ENCODE results near the gene SLC25A51.

Gene SLC25A51

GRCh38 chr9:37903647-37904444 lies at the start of gene SLC25A51:
TSS of gene SLC25A51 (minus strand) at chr9:37904127. CDS start at chr9:37888550, 15,577 bp downstream.
- peak; percentile 94 for DNase-seq

DNA sequence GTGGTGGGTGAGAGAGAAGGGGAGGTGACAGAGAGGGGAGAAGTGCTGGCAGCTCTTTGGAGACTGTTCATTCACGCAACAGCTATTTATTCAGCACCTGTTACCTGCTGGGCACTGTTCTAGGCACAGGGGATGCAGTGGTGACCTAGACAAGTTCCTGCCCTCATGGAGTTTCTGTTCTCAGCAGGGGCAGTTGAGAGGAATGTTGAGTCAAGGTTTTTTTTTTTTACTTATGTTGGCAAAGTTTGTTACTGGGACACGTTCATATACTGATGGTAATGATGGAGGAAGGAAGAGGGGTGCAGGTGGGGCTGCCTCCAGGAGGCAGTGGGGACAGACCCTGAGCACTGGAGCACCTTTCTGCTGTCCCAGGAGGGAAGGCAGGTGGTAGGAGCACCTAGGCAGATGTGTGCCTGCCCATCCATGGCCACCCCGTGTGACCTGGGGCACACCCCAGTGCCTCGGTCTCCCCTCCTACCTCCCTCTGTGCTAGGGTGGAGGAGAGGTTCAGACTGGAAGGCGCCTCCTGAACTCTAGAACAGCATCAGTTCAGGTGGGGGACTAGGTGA lies 49.4 kb upstream of the SLC25A51 start:
- no peak for DNase-seq

DNA sequence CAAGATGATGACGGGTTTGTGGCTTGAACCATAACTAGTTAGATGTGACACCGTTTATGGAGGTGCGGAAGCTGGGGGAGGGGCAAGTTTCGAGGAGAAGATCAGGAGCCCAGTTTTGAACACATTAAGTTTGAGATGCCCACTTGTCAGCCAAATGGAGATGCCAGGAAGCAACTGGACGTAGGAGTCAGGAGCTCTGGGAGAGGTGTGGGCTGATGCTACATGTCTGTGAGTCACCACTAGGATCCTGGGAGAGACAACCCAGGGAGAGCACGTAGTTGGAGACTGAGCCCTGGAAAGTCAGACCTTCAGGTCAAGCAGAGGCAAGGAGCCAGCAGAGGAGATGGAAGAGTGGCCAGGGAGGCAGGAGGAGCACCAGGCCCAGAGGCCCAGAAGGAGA lies 48.8 kb upstream of the SLC25A51 start:
- DNase-seq: no peak

DNA sequence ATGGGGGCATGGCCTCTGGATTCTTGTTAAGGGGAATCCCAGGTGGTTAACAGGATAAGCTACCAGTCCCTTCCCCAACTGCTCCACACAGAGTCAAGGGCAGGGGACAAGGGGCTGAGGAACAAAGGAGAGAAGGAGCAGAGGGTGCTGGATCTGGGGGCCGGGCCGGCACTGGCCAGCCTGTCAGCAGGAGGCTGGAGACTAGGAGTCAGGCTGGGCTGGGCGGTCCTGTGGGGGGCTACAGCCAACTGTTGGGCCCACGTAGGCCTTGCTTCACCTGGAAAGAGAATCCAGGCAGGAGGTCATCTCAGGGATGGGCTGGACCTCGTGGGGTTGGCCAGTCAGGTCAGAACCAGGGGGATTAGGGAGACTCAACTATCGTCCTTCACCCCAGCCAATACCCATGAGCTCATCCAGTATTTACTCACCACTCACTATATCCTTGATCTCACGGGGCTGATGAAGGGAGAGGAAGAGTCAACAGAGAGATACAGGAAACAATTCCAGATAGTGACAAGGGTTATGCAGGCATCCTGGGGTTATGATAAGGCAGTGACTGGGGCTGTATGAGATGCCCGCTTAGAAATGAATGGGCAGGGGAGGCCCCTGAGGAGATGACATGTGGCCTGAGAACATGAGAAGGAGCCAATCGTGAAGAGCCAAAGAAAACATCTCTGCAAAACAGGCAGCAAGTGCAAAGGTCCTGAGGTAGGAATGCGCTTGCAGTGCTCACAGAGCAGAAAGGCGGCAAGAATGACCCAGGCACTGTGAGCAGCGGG lies 47.9 kb upstream of the SLC25A51 start:
- DNase-seq: no peak

DNA sequence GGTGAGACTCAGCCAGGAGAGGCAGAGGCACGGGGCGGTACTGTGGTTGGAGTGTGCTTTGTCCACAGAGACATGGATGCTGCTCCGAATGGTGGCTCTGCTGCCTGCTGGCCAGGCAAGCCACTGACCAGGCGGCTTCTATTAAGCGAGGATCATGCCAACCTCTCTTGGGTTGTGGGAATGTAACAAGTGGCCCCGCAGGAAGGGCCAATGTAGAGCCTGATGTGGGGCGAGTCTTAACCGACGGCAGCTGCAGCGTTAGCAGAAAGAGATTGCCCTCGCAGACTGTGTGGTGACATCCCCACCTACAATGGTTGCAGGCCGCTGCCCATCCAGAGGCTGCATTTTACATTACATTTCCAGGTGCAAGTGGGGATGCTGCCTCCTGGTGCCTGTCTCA lies 46.6 kb upstream of the SLC25A51 start:
- DNase-seq: no peak

GRCh38 chr9:37949576-37949975 lies 45.6 kb upstream of the SLC25A51 start:
- no peak for DNase-seq

- DNase-seq: no peak
Measured at GRCh38 chr9:37948417-37948980, 44.6 kb upstream of the SLC25A51 start.

DNA sequence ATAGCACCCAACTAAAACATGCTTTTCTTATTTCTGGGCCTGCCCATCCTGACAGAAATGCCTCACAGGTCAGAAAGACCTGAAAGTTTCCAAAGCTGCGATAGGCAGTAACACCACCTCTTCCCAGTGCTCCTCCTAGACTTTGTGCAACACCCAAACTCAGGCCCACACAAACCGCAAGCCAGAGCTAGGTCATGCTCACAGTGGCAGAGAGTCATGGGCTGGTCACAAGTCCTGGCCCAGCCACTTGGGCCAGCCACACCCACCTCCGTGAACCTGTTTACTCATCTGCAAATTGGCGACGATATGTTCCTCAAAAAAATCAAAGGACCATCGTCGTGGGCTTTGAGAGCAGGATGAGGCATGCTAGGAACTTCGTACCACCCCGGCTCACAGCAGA lies 44.0 kb upstream of the SLC25A51 start:
- peak; percentile 42 for DNase-seq

DNA sequence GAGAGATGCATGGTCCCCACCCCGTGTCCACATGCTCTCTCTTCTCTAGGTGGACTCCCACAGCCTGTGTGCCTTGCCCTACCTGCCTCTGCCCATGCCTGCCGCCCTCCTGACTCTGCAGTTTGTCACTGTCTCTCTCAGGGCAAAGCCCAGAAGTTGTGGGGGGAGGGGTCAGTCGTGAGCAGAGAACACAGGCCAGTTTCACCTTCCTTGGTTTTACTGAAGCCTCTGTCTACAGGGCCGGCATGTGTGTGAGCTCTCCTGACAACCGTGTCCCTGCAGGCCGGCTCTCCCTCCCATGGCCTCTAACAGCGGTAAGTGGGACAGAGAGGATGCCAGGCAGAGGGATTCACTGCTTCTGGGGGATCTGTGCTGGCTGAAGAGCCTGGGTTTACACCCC lies 43.5 kb upstream of the SLC25A51 start:
- DNase-seq: no peak

DNA sequence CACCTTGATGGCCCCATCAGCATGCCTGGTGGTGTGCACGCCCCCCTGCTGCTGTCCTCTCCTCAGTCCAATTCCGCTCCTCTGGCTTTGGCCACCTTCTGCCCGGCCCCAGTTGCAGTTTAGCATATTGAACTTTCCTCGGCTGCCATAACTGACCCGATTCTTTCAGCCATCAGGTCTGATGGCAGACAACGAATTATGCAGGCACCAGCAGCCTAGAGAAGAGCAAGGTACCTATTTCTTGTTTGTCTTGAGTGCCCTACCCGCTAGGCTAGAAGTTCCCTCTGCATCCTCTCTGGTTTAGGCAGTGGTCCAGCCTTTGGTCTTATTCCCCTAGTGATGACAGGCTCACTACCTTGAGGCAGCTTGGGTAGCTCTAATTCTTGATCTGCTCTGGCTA lies 43.0 kb upstream of the SLC25A51 start:
- DNase-seq: no peak

DNA sequence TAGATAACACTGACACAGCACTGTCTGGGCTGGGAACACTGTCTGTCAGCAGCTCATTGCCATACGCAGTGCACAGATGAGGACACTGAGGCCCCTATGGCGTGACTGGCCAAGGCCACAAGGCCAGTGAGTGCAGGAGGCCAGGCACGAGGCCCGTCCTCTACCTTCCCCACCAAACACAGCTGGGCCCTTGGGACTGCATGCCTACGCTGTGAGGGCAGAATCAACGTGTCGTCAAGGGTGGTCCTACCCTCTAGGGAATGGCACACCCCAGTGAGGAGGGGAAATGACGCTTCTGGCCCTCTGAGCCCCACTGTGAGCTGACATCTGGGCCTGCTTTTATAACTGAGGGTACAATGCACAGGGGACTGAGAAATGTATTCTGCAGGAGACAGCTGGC lies 42.1 kb upstream of the SLC25A51 start:
- DNase-seq: no peak

- no peak for DNase-seq
Measured at GRCh38 chr9:37944671-37945481, 40.9 kb upstream of the SLC25A51 start.

DNA sequence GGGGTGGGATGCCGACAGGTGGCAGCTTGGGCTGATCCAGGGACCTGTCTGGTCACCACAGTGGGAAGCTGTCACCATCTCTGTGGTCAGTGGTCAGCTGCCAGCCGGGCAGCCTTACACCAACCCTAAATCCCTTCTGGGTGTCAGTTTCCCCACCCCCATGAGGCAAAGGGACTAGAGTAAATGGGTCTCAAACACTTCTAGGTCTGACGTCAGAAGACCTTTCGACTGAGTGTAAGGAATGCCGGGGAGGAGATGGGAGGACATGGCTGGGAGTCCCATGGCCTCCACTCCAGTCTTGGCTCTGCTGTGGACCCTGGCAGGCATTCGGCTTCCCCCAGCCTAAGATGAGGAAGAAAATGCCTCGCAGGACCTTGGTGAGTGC lies 40.3 kb upstream of the SLC25A51 start:
- DNase-seq: no peak

DNA sequence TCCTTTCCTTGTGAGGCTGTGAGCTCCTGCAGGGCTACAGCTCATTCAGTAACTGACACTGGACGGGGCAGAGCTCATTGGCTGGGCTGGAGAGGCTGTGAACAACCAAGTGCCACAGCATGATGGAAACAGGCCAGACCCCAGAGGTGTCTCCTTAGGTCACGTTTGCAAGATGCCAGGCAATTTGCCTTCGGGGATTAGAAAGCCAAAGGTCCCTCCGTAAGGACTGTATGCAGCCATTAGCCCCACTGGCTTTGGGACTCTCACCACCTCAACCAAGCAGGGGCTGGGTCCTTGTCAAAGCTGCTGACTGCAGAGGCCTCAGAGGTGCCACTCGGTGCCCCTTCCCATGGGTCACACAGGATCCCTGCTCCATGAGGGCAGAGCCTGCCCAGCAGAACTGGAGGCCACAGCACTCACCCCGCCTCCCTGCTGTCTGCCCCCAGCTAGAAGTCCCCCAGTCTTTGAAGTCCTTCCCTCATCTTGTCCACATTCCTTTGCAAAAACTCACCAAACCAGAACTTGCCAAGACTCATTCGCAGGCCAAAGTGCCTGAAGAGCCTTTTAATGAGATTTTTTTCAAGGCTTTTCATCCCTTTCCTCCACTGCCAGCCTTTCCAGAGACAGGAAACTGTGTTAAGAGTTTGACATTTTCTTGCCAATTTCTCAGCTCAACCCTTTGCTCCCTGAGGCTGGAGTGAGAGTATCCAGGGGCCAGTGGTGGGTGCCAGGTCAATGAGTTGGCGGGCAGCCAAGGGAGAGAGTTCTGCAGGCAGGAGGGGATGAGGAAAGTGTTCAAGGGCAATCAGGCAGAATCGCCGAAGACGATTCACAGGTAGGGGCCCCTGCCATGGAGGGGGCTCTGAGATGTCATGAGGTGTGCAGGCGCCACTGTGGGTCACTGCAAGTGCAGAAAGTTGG lies 39.7 kb upstream of the SLC25A51 start:
- DNase-seq: no peak

DNA sequence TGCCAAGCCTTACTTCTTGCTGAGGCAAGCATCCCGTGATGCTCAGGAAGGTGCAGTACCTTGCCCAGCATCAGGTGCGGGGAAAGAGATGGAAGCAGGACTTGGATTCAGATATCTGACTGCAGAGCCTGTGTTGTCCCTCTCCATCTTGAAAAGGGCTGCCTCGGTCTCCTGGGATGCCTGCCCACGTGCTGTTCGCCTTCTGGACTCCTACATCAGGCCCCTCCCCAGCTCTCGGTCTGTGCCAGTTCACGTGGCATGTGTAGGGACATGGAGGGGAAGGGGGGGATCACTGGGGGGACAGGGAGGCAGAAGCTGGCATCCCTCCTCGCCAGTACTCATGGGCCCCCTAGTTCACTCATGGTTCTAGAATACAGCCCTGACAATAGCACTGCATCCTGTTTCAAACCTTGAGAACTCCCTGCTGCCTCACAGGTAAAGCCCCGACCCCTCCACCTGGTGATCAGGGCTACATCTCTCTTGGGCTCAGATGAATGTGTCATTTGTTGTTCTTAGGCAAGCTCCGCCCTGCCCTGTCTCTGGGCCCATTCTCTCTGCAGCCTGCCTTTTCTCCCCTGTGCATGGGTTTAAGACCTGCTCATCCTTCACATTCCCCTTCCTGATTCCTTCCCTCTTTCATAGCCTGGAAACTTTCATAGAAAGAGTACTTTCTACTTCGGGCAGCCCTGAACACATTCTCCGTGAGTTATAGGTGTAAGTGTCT lies 38.9 kb upstream of the SLC25A51 start:
- DNase-seq: no peak

DNA sequence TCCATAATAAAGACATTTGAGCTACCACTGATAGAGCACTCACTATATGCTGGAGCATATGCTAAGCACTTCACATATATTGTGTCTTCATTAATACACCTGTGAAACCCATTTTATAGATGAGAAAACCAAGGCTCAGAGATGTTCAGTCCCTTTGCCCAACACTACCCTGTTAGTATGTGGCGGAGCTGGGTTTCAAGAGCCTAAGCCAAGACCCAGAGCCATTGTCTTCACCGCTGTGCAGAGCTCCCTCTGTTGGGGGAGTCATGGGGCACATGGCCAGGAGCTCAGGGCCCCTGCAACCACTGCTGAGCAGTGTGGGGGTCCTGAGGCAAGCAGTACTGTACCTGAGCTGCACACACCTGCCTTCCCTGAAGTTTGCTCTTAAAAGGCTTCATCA lies 37.3 kb upstream of the SLC25A51 start:
- no peak for DNase-seq

DNA sequence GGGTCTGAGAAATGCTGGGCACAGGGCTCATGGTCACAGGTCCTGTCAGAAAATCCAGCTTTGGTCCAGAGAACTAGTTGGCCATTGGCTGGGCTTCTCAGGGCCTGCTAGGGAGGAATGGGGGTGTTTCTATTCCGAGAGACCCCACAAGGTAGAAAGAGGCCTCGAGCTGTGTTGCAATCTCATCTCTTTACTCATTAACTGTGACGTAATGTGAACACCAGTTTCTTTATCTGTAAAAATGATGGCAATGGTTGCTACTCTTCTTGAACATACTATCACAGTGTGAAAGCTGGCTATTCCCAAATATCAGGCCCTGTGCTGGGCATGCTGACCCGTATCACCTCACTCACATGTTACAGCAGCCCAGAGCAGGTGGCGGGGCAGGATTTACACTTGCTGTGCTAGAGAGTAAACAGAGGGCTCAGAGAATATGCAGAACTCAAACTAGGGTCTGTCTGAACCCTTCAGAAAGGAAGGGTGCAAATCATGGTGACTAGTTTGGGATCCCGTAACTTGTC lies 35.7 kb upstream of the SLC25A51 start:
- DNase-seq: no peak

- no peak for DNase-seq
Measured at GRCh38 chr9:37938121-37938891, 34.4 kb upstream of the SLC25A51 start.

- no peak for DNase-seq
Measured at GRCh38 chr9:37937366-37937765, 33.4 kb upstream of the SLC25A51 start.

DNA sequence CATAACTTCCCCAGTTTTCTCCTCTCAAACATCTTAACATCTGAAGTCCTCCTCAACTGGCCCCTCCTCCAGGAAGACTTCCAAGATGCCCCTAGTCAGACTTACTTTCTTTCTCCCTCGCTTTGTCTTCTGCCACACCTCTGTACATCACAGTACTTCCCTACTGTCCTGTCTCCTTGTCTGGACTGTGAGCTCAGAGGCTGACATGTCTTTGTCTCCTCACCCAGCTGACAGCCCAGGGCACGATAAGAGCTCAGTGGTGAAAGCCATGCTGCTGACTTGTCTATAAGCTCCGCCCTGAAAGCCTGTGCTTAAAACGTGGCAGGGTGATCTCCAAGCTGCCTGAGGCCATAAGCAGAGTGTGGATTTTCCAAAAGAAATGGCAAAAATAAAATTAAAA lies 33.0 kb upstream of the SLC25A51 start:
- DNase-seq: no peak

Measured in suppressor macrophage treated with lipopolysaccharide for 4 hours (primary cell).